CD14-positive monocyte (primary cell): ENCODE measurements around the gene SYTL2. TPM values are rescaled to one million over a fixed set of nuclear protein-coding genes. Genes with fewer than 3 reads are reported as not detected.

Experiments
- DNase-seq, 3 donors: peaks; one replicate each; pipeline ENCODE4 v3.0.0-alpha.2; 2011 to 2022
- H2AFZ ChIP-seq: 2 replicates; pipeline ENCODE4 v1.6.0; 2012; ENCODE audit warnings: mild to moderate bottlenecking, low read depth, low read length, inconsistent platforms; ENCODE audit not compliant: insufficient read depth, poor library complexity, severe bottlenecking
- H3K27ac ChIP-seq, 2 donors: 1 replicate in 1 of 2; 2 replicates in 1 of 2; pipeline ENCODE4 v1.5.1; 2012 to 2013; ENCODE audit warnings: low read length in 2 of 2, control low read depth in 1 of 2, inconsistent platforms in 1 of 2, low read depth in 1 of 2, mild to moderate bottlenecking in 1 of 2
- H3K27me3 ChIP-seq, 2 donors: one replicate each; pipeline versions ENCODE4 v1.6.0 to v1.6.1; 2011 to 2013; ENCODE audit warnings: low read length in 2 of 2; ENCODE audit not compliant: control insufficient read depth in 2 of 2, insufficient read depth in 2 of 2
- H3K36me3 ChIP-seq, 2 donors: replicated peaks in 1 of 2; 1 replicate in 1 of 2; 2 replicates in 1 of 2; pipeline versions ENCODE4 v1.5.1 to v1.6.1; 2012 to 2013; ENCODE audit warnings: low read length in 2 of 2, control low read depth in 1 of 2, inconsistent platforms in 1 of 2, mild to moderate bottlenecking in 1 of 2; ENCODE audit not compliant: insufficient read depth in 2 of 2, control insufficient read depth in 1 of 2
- H3K4me1 ChIP-seq, 2 donors: 1 replicate in 1 of 2; 2 replicates in 1 of 2; pipeline versions ENCODE4 v1.5.1 to v1.6.1; 2012 to 2013; ENCODE audit warnings: low read length in 2 of 2, control low read depth in 1 of 2, inconsistent platforms in 1 of 2, mild to moderate bottlenecking in 1 of 2, moderate library complexity in 1 of 2; ENCODE audit not compliant: insufficient read depth in 2 of 2, control insufficient read depth in 1 of 2
- H3K4me2 ChIP-seq: replicated peaks from 2 replicates; pipeline ENCODE3; 2012; ENCODE audit warnings: low read length, moderate library complexity, mild to moderate bottlenecking; ENCODE audit not compliant: poor library complexity, severe bottlenecking; ENCODE audit errors: extremely low read depth
- H3K4me3 ChIP-seq, 3 experiments: fragments of 200-600 bp in 1 of 3; sonication (generic) in 1 of 3; replicated peaks in 1 of 3; 1 replicate in 2 of 3; 2 replicates in 1 of 3; pipeline ENCODE4 v1.5.1; 2011 to 2013; ENCODE audit warnings: low read length in 3 of 3, mild to moderate bottlenecking in 3 of 3, control low read depth in 2 of 3, low read depth in 2 of 3, inconsistent platforms in 1 of 3, moderate library complexity in 1 of 3
- H3K79me2 ChIP-seq: 2 replicates; pipeline ENCODE4 v1.6.0; 2012; ENCODE audit warnings: mild to moderate bottlenecking, control low read depth, inconsistent platforms, low read length, moderate library complexity; ENCODE audit not compliant: insufficient read depth
- H3K9ac ChIP-seq: 2 replicates; pipeline ENCODE4 v1.6.0; 2017; ENCODE audit warnings: low read length, mild to moderate bottlenecking; ENCODE audit not compliant: insufficient read depth, poor library complexity, severe bottlenecking
- H3K9me3 ChIP-seq, 2 donors: replicated peaks in 1 of 2; 1 replicate in 1 of 2; 2 replicates in 1 of 2; pipeline versions ENCODE4 v1.5.1 to v1.6.1; 2012 to 2013; ENCODE audit warnings: low read length in 2 of 2, control low read depth in 1 of 2; ENCODE audit not compliant: control insufficient read depth in 1 of 2, insufficient read depth in 1 of 2
- H4K20me1 ChIP-seq: 2 replicates; pipeline ENCODE4 v1.6.0; 2012; ENCODE audit warnings: mild to moderate bottlenecking, low read length, control low read depth, moderate library complexity; ENCODE audit not compliant: insufficient read depth
- H3K27ac Mint-ChIP-seq, 7 donors: one replicate each; pipeline ENCODE4 v1.8.0; 2020; ENCODE audit warnings: mild to moderate bottlenecking in 7 of 7, mixed read lengths in 7 of 7, moderate library complexity in 6 of 7, inconsistent platforms in 2 of 7
- H3K27me3 Mint-ChIP-seq, 3 donors: one replicate each; pipeline ENCODE4 v1.8.0; 2021 to 2022; ENCODE audit warnings: low read depth in 3 of 3, mild to moderate bottlenecking in 3 of 3, mixed read lengths in 3 of 3, moderate library complexity in 3 of 3, inconsistent platforms in 1 of 3
- H3K36me3 Mint-ChIP-seq, 2 donors: one replicate each; pipeline ENCODE4 v1.8.0; 2020; ENCODE audit warnings: mixed read lengths in 2 of 2, inconsistent platforms in 1 of 2, mild to moderate bottlenecking in 1 of 2
- H3K4me1 Mint-ChIP-seq: one replicate; pipeline ENCODE4 v1.8.0; 2020; ENCODE audit warnings: mild to moderate bottlenecking, mixed read lengths
- H3K4me3 Mint-ChIP-seq, 2 donors: one replicate each; pipeline ENCODE4 v1.8.0; 2020; ENCODE audit warnings: mild to moderate bottlenecking in 2 of 2, mixed read lengths in 2 of 2, moderate library complexity in 1 of 2
- H3K9me3 Mint-ChIP-seq, 7 donors: one replicate each; pipeline ENCODE4 v1.8.0; 2020 to 2022; ENCODE audit warnings: mixed read lengths in 7 of 7, mild to moderate bottlenecking in 6 of 7, moderate library complexity in 6 of 7, inconsistent platforms in 2 of 7
- CTCF ChIP-seq: fragments of 200-600 bp; IDR thresholded peaks from one replicate; pipeline ENCODE4 v1.8.0; 2022; ENCODE audit warnings: antibody characterized with exemption, mild to moderate bottlenecking
- WGBS: methylation state at CpG from one replicate; pipeline ENCODE4 v1.1.5; 2013; ENCODE audit warnings: missing lambda C conversion rate; ENCODE audit not compliant: insufficient coverage; 5-methylcytosine and 5-hydroxymethylcytosine counted together
- intact Hi-C, 2 donors: fragments of 100-400 bp; cut with micrococcal nuclease; formaldehyde crosslinking; loops; one replicate each; pipeline versions ENCODE4 v1.15.0 to v1.15.1; 2023
- polyA plus RNA-seq, 3 donors: library from polyadenylated mRNA; depleted of rRNA in 1 of 3; unstranded in 2 of 3; stranded (reverse) in 1 of 3; fragments of 300-500 nt in 2 of 3; fragments of >200 nt in 1 of 3; fragmentation: Illumina TruSeq in 2 of 3; gene quantifications; 1 replicate in 2 of 3; 2 replicates in 1 of 3; pipeline ENCODE4 v1.2.3, GENCODE V29; 2012 to 2021

The SYTL2 gene
- polyA plus RNA-seq, 3 donors: 0.30 to 0.48 (median 0.34) TPM

DNA sequence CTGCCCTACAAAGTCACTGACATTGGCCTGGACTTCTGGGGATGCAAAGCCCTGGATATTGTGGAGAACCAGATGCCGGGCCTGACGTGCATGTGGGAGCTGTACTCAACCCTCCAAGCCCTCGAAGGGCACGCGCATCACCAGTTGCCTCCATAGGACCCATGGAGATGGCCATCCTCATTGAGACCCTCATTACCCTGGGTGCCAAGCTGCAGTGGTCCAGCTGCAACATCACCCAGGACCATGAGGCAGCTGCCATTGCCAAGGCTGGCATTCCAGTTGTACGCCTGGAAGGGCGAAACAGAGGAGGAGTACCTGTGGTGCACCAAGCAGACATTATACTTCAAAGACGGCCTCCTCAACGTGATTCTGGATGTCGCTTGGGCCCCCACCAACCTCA, 46.2 kb upstream of the SYTL2 start:
- no peak for TF ChIP-seq CTCF
- Histone ChIP-seq H3K27ac (no peak overlapping the region), H3K9me3 (no peaks in the 10 kb centered on the region), H3K36me3 (no peaks in the 10 kb centered on the region), H3K27me3 (no peaks in the 10 kb centered on the region), H2AFZ (no peak overlapping the region), H3K4me1 (peaks cover 10 to 15% of the 10 kb centered on the region in 2 donors), H3K9ac (no peak overlapping the region), H4K20me1 (no peaks in the 10 kb centered on the region), H3K4me2 (no peak overlapping the region), H3K4me3 (no peak overlapping the region), H3K79me2 (no peaks in the 10 kb centered on the region)
- H3K4me1 Mint-ChIP-seq: peaks cover 7% of the 10 kb centered on the region
- peak overlapping the region in 1 of 7 donors; percentile 20 for H3K27ac Mint-ChIP-seq
- no peaks in the 10 kb centered on the region for H3K36me3 Mint-ChIP-seq
- peaks cover 0 to 5% (median 0%) of the 10 kb centered on the region in 7 donors for H3K9me3 Mint-ChIP-seq
- 99% methylated on average over 10 of the region's 10 CpGs for WGBS
- no peak overlapping the region for H3K4me3 Mint-ChIP-seq
- DNase-seq: no peak
- intact Hi-C loops: loop anchor here (10.0 kb wide), 4 partner anchors 118 to 438 kb away; partner anchors contain the start of gene EED (in 1 of the 2)
- peaks cover 0 to 5% (median 0%) of the 10 kb centered on the region in 3 donors for H3K27me3 Mint-ChIP-seq

GRCh38 chr11:85855341-85855656, 44.4 kb upstream of the SYTL2 start, which contains the start of gene CCDC83:
TSS of gene CCDC83 (plus strand) at chr11:85855383. CDS start at chr11:85865124, 9,741 bp downstream.
- H3K9me3 ChIP-seq: no peaks in the 10 kb centered on the region
- Mint-ChIP-seq H3K36me3 (no peaks in the 10 kb centered on the region), H3K27ac (peak within 1 kb of the TSS; percentile 77 to 93 (median 87)), H3K4me1 (peaks cover 7% of the 10 kb centered on the region), H3K9me3 (peaks cover 0 to 5% (median under 1%) of the 10 kb centered on the region in 7 donors), H3K27me3 (peaks cover 0 to 3% (median 0%) of the 10 kb centered on the region in 3 donors), H3K4me3 (peak within 1 kb of the TSS; percentile 93 to 96)
- peak within 1 kb of the TSS; percentile 61 to 76 for H3K27ac ChIP-seq
- H2AFZ ChIP-seq: peak within 1 kb of the TSS; percentile 97
- WGBS: 58% methylated on average over 8 of the region's 13 CpGs
- H3K4me1 ChIP-seq: peaks cover 10 to 15% of the 10 kb centered on the region in 2 donors
- H4K20me1 ChIP-seq: no peaks in the 10 kb centered on the region
- no peaks in the 10 kb centered on the region for H3K27me3 ChIP-seq
- no peak for DNase-seq
- H3K4me2 ChIP-seq: peak within 1 kb of the TSS; percentile 93
- intact Hi-C loops: loop anchor here (10.0 kb wide), 4 partner anchors 120 to 440 kb away; partner anchors contain the start of gene EED (in 1 of the 2)
- H3K9ac ChIP-seq: peak within 1 kb of the TSS; percentile 74
- no peaks in the 10 kb centered on the region for H3K79me2 ChIP-seq
- H3K36me3 ChIP-seq: no peaks in the 10 kb centered on the region
- no peak for TF ChIP-seq CTCF
- peak within 1 kb of the TSS; percentile 46 to 82 (median 52) for H3K4me3 ChIP-seq
